Measurements from ENCODE around the gene TINCR.
A peak's percentile ranks its signal among the peaks of the same experiment; 100 is the strongest.

TINCR gene

GRCh38 chr19:5526691-5527090 lies 41.1 kb downstream of the TINCR start:
- no peak for DNase-seq (ENCODE audit: low read depth)
- no peak overlapping the region for H3K4me3 ChIP-seq (ENCODE audit: low read depth, low read length)
- TF ChIP-seq, protein P1, sequence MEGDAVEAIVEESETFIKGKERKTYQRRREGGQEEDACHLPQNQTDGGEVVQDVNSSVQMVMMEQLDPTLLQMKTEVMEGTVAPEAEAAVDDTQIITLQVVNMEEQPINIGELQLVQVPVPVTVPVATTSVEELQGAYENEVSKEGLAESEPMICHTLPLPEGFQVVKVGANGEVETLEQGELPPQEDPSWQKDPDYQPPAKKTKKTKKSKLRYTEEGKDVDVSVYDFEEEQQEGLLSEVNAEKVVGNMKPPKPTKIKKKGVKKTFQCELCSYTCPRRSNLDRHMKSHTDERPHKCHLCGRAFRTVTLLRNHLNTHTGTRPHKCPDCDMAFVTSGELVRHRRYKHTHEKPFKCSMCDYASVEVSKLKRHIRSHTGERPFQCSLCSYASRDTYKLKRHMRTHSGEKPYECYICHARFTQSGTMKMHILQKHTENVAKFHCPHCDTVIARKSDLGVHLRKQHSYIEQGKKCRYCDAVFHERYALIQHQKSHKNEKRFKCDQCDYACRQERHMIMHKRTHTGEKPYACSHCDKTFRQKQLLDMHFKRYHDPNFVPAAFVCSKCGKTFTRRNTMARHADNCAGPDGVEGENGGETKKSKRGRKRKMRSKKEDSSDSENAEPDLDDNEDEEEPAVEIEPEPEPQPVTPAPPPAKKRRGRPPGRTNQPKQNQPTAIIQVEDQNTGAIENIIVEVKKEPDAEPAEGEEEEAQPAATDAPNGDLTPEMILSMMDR (IDR thresholded peaks at IDR 0.05; ENCODE audit: low read depth, low read length, missing control alignments) = no peak
- in situ Hi-C loops (cut with HindIII; ENCODE audit: low sequenced_read_pairs) = no loop called here

GRCh38 chr19:5524081-5524480 lies 43.7 kb downstream of the TINCR start:
- TF ChIP-seq, protein P1 (IDR thresholded peaks at IDR 0.05; ENCODE audit: low read depth, low read length, missing control alignments) = no peak
- no peak for DNase-seq (ENCODE audit: low read depth)
- in situ Hi-C loops (cut with HindIII; ENCODE audit: low sequenced_read_pairs) = no loop called here
- H3K4me3 ChIP-seq (ENCODE audit: low read depth, low read length) = no peak overlapping the region

DNA sequence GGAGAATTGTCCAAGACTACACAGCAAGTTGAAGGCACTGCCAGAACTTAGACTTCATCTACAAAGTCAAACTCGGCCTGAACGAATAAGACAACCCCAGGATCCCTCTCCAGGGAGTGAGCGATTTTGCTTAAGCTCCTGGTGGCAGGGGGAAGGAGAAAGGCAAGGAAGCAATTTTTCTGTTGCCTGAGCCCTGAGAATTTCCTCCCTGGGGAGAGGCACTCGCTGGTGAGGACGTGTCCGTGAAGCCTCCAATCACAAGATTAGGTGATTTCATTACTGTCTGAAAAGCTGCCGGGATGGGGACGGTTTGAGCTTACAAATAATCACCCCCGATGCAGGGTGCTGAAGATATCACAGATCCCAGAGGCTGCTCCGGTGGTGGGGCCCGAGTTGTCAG lies 45.6 kb downstream of the TINCR start:
- DNase-seq (ENCODE audit: low read depth) = no peak
- in situ Hi-C loops (cut with HindIII; ENCODE audit: low sequenced_read_pairs) = no loop called here
- TF ChIP-seq, protein P1 (IDR thresholded peaks at IDR 0.05; ENCODE audit: low read depth, low read length, missing control alignments) = no peak
- H3K4me3 ChIP-seq (ENCODE audit: low read depth, low read length) = no peak overlapping the region

- in situ Hi-C loops (cut with HindIII; ENCODE audit: low sequenced_read_pairs) = no loop called here
- H3K4me3 ChIP-seq (ENCODE audit: low read depth, low read length) = no peak overlapping the region
- no peak for DNase-seq (ENCODE audit: low read depth)
- TF ChIP-seq, protein P1 (IDR thresholded peaks at IDR 0.05; ENCODE audit: low read depth, low read length, missing control alignments) = no peak
Observed at GRCh38 chr19:5520501-5520900, 47.3 kb downstream of the TINCR start.

DNA sequence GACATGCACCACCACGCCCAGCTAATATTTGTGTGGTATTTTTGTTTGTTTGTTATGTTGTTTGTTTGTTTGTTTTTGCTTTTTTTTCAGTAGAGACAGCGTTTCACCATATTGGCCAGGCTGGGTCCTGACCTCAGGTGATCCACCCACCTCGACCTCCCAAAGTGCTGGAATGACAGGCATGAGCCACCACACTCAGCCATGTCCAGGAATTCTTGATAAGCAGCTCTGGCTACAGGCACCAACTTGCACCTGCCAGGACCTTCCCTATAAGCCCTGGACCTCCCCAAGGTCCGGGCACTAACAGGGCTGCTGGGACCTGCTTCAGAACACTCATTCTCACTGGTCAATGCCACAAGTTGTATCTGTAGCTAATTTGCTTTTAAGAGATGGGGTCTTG lies 48.7 kb downstream of the TINCR start:
- TF ChIP-seq, protein P1 (IDR thresholded peaks at IDR 0.05; ENCODE audit: low read depth, low read length, missing control alignments) = no peak
- in situ Hi-C loops (cut with HindIII; ENCODE audit: low sequenced_read_pairs) = no loop called here
- DNase-seq (ENCODE audit: low read depth) = no peak
- no peak overlapping the region for H3K4me3 ChIP-seq (ENCODE audit: low read depth, low read length)

- no peak overlapping the region for H3K4me3 ChIP-seq (ENCODE audit: low read depth, low read length)
Observed at GRCh38 chr19:5515737-5516136, 52.0 kb downstream of the TINCR start.

More at GRCh38 chr19:5515737-5516136, 52.0 kb downstream of the TINCR start:
- in situ Hi-C loops (cut with HindIII; ENCODE audit: low sequenced_read_pairs) = no loop called here
- TF ChIP-seq, protein P1 (IDR thresholded peaks at IDR 0.05; ENCODE audit: low read depth, low read length, missing control alignments) = peak; percentile 26
- no peak for DNase-seq (ENCODE audit: low read depth)
